Measurements from ENCODE around the gene DENND4C. TPM values are rescaled to one million over a fixed set of nuclear protein-coding genes. Genes with fewer than 3 reads are reported as not detected.
"Not testable (repeated sequence)": the region's sequence is repeated elsewhere in the genome, so short reads cannot be mapped to it uniquely, and the experiment has no call there.

The DENND4C gene
- total RNA-seq, 1 experiment from 2014 or later: 40.7 TPM

DNA sequence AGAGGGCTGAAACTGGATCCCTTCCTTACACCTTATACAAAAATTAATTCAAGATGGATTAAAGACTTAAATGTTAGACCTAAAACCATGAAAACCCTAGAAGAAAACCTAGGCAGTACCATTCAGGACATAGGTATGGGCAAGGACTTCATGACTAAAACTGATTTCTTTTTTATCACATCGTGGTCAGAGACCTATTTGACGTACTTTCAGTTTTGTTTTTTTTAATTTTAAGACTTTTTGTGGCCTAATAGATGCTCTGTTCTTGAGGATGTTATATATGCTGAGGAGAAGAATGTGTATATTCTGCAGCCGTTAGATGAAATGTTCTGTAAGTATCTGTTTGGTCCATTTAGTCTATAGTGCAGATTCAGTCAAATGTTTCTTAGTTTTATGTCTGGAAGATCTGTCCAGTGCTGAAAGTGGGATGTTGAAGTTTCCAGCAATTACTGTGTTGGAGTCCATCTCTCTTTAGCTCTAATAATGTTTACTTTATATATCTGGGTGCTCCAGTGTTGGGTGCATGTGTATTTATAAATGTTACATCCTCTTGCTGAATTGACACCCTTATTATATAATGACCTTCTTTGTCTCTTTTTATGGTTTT lies 36.4 kb downstream of the DENND4C start:
- not testable (repeated sequence) for DNase-seq (ENCODE audit: low read depth)

DNA sequence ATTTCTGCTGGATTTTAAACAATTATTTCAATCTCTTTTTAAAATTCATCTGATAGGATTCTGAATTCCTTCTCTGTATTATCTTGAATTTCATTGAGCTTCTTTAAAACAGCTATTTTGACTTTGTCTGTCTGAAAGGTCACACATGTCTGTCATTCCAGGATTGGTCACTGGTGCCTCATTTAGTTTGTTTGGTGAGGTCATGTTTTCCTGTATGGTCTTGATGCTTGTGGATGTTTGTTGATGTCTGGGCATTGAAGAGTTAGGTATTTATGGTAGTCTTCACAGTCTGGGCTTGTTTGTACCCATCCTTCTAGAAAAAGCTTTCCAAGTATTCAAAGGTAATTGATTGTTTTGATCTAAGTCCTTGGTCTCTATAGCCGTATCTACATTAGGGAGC lies 39.1 kb downstream of the DENND4C start:
- DNase-seq (ENCODE audit: low read depth): no peak

DNA sequence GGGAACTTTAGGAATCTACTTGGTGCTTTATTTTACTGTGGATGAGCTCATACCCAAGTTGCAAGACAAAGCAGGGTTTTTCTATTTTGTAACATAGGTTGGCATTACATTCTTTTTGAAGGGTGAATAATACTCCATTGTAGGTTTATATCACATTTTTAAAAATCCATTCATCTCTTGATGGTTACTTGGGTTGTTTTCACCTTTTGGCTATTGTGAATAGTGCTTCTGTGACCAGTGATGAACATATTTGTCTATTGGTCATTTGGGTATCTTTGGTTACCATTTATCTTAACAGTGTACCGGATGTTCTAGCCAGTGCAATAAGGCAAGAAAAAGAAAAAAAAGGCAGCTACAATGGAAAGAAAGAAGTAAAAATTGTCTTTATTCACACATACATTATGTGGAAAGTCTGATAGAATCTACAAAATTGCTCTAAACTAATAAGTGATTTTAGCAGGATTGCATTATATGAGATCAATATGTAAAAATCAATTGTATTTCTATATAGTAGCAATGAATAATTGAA lies 40.0 kb downstream of the DENND4C start:
- no peak for DNase-seq (ENCODE audit: low read depth)

DNA sequence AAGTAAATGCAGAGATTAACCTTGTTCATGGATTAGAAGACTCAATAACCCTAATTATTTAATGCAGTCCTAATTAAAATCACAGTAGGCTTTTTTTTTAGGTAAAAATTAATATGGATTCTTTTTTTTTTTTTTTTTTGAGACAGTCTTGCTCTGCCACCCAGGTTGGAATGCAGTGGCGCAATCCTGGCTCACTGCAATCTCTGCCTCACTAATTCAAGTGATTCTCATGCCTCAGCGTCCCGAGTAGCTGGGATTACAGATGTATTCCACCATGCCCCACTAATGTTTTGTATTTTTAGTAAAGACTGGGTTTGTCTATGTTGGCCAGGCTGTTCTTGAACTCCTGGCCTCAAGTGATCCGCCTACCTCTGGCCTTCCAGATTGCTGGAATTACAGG lies 40.6 kb downstream of the DENND4C start:
- no peak for DNase-seq (ENCODE audit: low read depth)

DNA sequence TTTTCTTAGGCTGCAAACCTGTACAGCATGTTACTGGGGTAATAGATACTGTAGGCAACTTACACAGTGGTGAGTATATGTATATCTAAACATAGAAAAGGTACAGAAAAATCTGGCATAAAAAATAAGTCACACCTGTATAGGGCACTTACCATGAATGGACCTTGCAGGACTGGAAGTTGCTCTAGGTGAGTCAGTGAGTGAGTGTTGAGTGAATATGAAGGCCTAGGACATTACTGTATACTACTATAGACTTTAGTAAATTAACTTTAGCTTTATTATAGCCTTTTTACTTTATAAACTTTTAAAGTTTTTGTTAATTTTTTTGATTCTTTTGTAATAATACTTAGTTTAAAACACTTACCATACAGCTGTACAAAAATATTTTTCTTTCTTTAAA lies 51.3 kb downstream of the DENND4C start:
- DNase-seq (ENCODE audit: low read depth): no peak

DNA sequence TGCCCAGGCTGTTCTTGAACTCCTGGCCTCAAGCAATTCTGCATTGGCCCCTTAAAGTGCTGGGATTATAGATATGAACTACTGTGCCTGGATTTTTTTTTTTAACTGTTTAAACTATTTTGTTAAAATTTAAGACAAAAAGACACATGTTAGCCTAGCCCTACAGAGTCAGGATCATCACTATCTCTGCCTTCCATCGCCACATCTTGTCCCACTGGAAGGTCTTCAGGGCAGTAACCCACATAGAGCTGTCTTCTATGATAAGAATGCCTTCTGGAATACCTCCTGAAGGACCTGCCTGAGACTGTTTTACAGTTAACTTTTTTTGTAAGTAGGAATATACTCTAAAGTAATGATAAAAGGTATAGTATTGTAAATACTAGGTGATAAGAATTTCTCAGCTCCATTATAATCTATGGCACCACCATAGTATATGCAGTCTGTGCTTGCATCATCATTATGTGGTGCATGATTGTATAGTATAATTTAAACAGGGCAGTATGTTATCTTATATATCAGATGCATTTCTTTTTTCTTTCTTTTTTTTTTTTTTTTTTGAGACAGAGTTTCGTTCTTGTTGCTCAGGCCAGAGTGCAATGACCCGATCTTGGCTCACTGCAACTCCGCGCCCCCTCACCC lies 52.7 kb downstream of the DENND4C start:
- DNase-seq (ENCODE audit: low read depth): no peak

DNA sequence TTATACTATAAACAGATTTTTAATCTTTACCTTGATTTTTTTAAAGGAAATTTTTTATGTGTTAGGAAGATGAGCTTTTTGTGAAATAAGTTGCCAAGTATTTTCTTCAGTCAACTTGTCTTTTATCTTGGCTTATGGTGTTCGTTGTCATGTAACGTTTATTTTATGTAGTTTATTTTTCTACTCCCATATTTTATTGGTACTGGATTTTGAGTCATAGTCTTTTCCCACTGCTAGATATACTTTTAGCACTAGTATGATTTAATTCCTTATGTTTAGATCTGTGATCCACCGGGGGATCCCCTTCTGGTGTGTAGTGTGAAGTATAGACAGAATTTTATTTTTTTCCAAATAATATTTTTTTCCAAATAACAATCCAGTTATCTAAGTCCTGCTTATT lies 54.2 kb downstream of the DENND4C start:
- DNase-seq (ENCODE audit: low read depth): no peak

DNA sequence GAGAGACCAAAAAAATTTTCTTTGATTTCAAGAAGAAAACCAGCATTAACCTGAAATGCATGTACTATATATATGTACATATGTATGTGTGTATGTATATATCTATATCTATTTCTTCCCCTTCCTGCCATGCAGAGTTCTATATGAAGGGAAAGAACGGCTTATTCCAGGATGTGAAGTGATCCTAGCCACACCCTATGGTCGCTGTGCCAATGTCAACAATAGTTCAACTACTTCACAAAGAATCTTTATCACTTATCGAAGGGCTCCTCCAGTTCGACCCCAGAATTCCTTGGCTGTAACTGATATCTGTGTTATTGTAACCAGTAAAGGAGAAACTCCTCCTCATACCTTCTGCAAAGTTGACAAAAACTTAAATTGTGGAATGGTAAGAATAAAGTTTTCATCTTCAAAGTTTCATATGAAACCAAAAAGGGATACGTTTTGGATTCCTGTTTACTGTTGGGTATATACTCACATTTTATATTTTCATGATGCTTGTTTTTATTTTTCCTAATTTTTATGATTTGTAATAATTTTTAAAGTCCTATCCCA lies 56.2 kb downstream of the DENND4C start:
- no peak for DNase-seq (ENCODE audit: low read depth)

DNA sequence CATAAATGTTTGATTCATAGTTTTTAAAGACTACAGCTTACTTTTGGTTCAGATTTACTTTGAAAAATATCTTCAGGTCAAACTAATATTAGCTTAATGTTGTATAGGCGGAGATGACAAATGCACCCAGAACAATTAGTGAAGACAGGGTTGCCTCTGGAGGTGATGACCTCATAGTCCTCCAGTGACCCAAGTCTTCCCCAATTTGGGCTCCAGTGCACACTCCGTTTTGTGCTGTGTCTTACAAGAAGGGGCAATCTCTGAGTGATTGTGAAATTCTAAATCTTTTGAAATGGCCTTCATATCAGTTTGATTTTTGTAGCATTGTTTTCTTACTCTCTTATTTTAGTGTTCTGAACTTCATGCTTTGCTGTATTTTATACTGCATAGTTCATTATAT lies 57.6 kb downstream of the DENND4C start:
- no peak for DNase-seq (ENCODE audit: low read depth)

DNA sequence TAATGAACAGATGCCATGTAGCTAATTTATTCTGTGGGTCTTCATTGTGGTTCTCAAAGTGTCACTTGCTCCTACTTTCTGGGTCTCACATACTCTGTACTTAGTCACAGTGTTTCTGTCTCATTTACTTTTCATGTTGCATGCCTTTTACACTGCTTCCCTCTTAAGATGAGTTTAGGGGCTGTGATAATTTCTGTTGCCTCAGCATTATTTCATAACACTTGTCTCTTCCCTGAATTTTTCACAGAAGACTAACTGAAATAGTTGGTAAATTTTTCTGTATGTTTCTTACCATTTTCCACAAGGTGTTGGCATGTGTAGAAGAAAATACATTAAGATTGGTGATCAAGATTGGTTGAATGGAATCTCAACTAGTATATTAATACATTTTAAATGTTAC lies 59.6 kb downstream of the DENND4C start:
- DNase-seq (ENCODE audit: low read depth): no peak

DNA sequence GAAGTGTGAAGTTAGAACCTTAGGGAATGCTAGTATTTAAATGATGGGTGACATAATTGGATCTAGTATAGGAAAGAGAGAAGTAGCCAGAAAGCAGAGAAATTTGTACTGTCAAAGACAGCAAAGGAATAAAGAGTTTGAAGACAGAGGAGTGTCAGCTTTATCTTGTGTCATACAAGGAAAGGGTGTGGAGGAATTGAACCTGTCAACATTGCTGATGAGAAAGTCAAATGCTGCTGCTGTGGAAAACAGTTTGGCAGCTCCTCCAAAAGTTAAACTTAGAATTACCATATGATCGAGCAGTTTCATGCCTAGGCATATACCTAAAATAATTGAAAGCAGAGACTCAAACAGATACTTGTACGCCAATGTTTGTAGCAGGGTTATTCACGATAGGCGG lies 63.7 kb downstream of the DENND4C start:
- no peak for DNase-seq (ENCODE audit: low read depth)

DNA sequence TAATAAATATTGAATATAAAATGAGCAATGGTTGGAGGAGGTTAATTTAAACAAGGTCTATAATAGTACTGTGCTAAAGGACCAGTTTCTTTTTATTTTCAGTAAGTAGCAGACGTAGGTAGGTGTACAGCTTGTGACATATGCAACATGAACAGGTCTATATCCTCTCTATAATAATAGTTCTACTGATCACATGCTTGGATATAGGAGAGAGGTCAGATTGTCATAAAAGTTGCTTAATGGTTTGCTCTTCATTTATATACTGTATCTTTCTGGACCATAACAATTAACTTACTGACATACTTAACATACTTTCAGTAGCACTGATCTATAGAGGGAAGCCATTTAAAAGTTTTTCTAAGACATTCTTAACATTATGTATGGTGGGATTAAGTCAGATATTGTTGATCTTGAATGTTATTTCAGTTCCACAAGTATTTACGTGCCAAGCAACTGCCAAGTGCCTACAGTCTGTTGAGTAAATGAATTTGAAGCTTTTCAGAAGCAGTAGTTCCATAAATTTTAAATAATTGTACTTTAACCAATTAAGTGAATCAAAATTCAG lies 68.0 kb downstream of the DENND4C start:
- DNase-seq (ENCODE audit: low read depth): no peak

DNA sequence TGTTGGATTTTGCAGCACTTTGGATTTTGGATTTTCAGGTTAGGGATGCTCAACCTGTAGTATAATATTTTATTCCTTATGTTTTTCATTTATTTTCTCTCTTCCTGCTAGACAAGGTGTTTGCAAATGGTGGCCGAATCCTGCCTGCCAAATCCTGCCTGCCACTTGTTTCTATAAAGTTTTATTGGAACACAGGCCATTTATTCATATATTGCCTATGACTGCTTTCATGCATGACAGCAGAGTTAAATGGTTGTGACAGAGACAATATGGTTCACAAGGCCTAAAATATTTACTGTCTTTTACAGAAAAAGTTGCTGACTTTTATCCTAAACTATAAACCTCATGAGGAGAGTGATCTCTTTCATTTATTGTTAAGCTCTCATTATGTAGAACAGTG lies 72.7 kb downstream of the DENND4C start:
- DNase-seq (ENCODE audit: low read depth): no peak

DNA sequence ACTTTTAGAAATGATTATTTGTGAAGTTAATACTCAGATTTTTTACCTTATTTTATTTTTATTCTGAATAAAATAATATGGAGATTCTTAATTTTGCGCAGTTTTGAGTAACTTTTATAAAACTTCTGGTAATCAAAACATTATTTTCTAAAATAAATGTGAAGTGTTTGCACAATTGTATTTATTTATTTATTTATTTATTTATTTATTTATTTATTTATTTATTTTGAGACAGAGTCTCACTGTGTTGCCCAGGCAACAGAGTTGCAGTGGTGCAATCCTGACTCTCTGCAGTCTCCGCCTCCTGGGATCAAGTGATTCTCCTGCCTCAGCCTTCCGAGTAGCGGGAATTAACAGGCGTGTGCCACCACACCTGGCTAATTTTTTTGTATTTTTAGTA lies 76.1 kb downstream of the DENND4C start:
- no peak for DNase-seq (ENCODE audit: low read depth)

DNA sequence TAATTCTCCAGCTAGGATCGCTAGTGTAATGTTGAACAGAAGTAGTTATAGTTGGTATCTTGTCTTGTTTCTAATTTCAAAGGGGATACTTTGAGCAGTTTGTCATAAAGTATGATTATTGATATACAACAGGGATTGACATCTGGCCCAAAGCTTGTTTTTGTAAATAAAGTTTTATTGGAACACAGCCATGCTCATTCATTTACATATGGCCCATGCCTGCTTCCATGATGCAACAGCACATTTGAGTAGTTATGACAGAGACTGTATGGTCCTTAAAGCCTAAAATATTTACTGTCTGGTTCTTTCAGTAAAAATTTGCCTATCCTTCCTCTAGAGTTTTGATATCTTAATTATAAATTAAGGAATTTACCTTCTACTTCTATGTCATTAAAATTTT lies 79.8 kb downstream of the DENND4C start:
- no peak for DNase-seq (ENCODE audit: low read depth)

DNA sequence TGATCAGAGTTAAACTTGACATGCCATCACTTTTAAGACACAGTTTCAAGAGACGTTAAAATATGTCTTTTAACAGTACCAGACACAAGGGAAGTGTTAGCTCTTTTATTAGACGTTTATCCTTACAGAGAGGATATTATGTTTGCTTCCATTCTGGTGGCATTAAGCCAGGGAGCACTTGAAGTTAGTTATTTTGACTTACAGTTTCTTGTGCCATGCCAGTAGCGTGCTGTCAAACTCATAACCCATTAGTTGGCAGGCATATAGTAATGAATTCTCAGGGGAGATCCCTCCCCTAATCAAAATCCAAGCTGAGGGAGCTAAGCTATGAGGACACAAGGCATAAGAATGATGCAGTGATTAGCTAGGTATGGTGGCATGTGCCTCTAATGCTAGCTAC lies 83.1 kb downstream of the DENND4C start:
- DNase-seq (ENCODE audit: low read depth): no peak

DNA sequence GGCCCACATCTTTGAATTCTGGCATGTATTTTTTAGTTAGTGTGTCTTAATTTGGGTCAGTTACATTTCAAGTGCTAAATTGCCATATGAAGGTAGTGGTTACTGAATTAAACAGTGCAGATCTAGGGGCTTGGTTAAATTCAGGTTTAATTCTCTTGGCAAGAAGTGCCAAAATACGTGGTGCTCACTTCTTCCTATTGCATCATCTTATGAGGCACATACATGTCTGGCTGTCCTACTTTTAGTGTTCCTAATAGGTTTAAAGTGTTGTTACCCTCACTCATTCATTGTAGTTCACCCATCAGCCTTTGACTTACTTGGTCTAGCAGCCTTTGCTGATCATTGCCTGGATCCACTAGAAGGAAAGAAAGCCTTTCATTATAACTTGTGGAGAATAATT lies 90.0 kb downstream of the DENND4C start:
- no peak for DNase-seq (ENCODE audit: low read depth)

DNA sequence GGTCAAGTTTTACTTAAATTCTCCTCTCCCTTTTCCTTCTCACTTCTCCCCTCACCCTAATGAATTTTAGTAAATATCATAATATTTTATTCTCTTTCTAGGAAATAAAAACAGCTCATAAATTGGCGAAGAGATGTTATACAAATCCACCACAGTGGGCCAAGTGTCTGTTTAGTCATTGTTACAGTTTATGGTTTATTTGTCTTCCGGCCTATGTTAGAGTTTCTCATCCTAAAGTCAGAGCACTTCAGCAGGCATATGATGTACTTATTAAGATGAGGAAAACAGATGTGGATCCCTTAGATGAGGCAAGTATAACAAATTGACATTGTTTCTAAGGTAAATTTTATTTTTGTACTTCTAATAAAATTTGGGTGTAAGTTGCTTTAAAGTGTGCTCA lies 101.4 kb downstream of the DENND4C start:
- no peak for DNase-seq (ENCODE audit: low read depth)

DNA sequence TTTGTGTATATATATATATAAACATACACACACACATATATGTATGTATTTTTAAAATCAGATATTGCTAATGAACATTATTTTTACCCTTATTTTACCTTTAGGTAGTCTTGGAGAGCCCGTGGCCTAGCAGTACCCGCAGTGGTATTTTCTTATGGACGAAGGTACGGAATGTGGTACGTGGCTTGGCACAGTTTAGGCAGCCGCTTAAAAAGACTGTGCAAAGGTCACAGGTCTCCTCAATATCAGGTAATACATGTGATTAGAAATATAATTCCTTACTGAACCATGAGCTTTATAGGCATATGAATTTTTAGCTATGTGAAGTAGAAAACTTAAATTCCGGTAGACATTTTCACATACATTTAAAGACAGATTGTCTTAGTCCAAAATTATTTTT lies 105.7 kb downstream of the DENND4C start:
- DNase-seq (ENCODE audit: low read depth): no peak

DNA sequence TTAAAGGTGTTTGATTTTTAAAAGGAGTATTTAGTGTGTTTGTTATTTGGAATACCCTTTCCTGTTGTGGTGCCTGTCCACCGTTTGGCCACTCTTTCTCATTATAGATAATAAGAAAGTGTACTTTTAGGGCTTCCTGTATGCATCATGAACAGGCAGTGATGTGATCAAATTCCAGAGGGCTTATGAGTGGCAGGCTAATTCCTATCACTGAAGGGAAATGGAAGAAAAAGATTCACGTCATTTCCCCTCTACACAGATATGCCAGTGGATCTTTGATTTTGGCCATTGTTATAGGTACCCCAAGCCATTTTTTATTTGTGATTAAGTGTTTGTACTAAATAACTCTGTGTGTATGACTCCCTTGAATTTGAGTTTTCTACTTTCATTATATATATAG lies 112.5 kb downstream of the DENND4C start:
- no peak for DNase-seq (ENCODE audit: low read depth)

DNA sequence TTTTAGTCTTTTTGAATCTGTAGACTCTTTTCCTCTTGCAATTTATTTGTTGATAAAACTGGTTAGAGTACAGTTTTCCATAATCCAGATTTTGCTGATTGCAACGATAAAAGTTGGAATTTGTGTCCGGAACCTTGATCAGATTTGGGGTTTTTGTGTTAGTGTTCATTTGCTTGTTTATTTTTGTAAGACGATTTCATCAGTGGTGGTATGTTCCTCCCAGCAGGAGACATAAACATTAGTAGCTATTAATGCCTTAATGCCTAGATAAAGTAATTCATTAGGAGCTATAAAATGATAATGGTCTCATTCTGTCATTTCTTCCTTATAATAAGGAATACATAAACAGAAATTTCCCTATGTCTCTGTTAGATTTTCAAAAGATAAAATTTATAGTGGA lies 128.2 kb downstream of the DENND4C start:
- no peak for DNase-seq (ENCODE audit: low read depth)

DNA sequence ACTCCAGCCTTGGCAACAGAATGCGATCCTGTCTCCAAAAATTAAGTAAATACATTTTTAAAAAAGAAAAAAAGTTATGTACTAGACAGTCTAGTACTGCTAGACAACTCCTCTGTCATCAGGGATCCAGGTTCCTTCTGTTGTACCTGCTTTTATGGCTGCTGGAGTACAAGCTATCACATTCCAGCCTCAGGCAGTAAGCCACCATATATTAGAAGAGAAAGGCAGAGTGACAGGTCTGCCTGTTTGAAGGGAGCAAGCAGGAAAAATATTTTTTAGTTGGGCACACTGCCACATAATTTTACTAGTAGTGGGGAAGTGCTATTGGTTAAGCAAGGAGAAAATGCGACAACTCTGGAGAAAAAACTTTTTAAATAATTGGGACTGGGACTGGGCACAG lies 138.6 kb downstream of the DENND4C start:
- peak; percentile 14 for DNase-seq (ENCODE audit: low read depth)

DNA sequence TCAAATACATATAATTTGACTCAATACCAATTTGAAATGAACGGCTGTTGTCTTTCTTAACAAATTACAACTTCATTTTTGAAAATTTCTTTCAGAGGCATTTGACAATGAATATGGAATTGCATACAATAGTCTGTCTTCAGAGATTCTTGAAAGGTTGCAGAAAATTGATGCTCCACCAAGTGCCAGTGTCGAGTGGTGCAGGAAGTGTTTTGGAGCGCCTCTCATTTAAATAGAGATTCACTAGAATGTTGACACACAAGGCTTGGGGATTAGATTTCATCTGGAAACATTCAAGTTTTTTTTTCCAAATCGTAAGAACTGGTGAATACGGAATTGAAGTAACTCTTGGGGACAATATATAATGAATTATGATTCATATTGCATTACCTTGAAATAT lies 141.4 kb downstream of the DENND4C start:
- DNase-seq (ENCODE audit: low read depth): peak; percentile 12
